K562 (cell line): ENCODE results near the gene ATP5F1D. TPM values are rescaled to one million over a fixed set of nuclear protein-coding genes. Genes with fewer than 3 reads are reported as not detected.
A peak's percentile ranks its signal among the peaks of the same experiment; 100 is the strongest.

Experiments
- CHD4 ChIP-seq: fragments of 200-600 bp; sonication (generic); IDR thresholded peaks from 3 replicates; pipeline ENCODE4 v1.6.1; 2012; ENCODE audit warnings: low read depth, mild to moderate bottlenecking, mixed read lengths, low read length, inconsistent platforms; ENCODE audit not compliant: insufficient read depth, insufficient replicate concordance, poor library complexity, severe bottlenecking
- CHD7 ChIP-seq: fragments of 200-600 bp; sonication (generic); IDR thresholded peaks from one replicate; pipeline ENCODE4 v1.6.1; 2012; ENCODE audit warnings: mild to moderate bottlenecking, low read depth, low read length, inconsistent platforms
- ELF1 ChIP-seq: fragments of 200-800 bp; sonication (Bioruptor generic); IDR thresholded peaks from 2 replicates; pipeline ENCODE4 v1.6.1; 2016; ENCODE audit warnings: missing genetic modification characterization, missing compliant biosample characterization
- SAP30 ChIP-seq: fragments of 200-600 bp; sonication (generic); IDR thresholded peaks from 2 replicates; pipeline ENCODE4 v1.6.1; 2012; ENCODE audit warnings: borderline replicate concordance, low read depth, mild to moderate bottlenecking, moderate library complexity, low read length, control low read depth, inconsistent platforms; ENCODE audit not compliant: insufficient read depth, poor library complexity, severe bottlenecking
- ZNF165 ChIP-seq: fragments of 250-450 bp; sonication (Bioruptor Pico); IDR thresholded peaks from 2 replicates; pipeline ENCODE4 v1.4.0; 2020; ENCODE audit warnings: borderline replicate concordance
- ZNF318 ChIP-seq, 2 experiments: fragments of 450-650 bp; IDR thresholded peaks; 2 replicates each; pipeline ENCODE4 v1.6.1; 2016; ENCODE audit warnings: mild to moderate bottlenecking in 2 of 2, borderline replicate concordance in 1 of 2, low read depth in 1 of 2, moderate library complexity in 1 of 2
- polyA plus RNA-seq, 8 experiments: library from polyadenylated mRNA; depleted of rRNA in 4 of 8; stranded (reverse) in 5 of 8; unstranded in 3 of 8; fragments of >200 nt; fragmentation: Nextera tagmentation in 2 of 8; fragmentation: Illumina TruSeq in 1 of 8; extraction: Ambion mirVana in 2 of 8; extraction: Trizol in 1 of 8; gene quantifications; 2 replicates each; pipeline versions ENCODE4 v1.2.1 to v1.2.3, GENCODE V29; 2011 to 2014; ENCODE audit warnings: inconsistent platforms in 1 of 8, missing spikeins in 1 of 8
- total RNA-seq, 7 experiments: library from RNA; depleted of rRNA in 6 of 7; stranded (reverse); fragments of >200 nt in 6 of 7; fragmentation: Illumina TruSeq in 2 of 7; extraction: Trizol in 2 of 7; gene quantifications; 2 replicates each; pipeline versions ENCODE4 v1.2.1 to v1.2.3, GENCODE V29; 2011 to 2021; ENCODE audit warnings: low replicate concordance in 1 of 7

ATP5F1D gene
- total and polyA plus RNA-seq, 9 of the 15 experiments (the other 6 are each of a cell fraction or from before 2014, with no cell fraction given): 3.9 to 409 (median 36.8) TPM

GRCh38 chr19:1266916-1267476 lies 25.4 kb downstream of the ATP5F1D start (continued):
- TF ChIP-seq SAP30 (peak; percentile 68), CHD7 (no peak), ELF1 (no peak), ZNF165 (no peak), ZNF318 (IDR thresholded peaks at IDR 0.05; ENCODE audit: borderline replicate concordance in 1 of 2, low read depth in 1 of 2) (no peak), CHD4 (no peak)
